Spinal cord (tissue), 10 donors: ENCODE results near the gene LCN15. TPM values are rescaled to one million over a fixed set of nuclear protein-coding genes. Genes with fewer than 3 reads are reported as not detected.

Experiments used
- DNase-seq, 6 donors: peaks; one replicate each; pipeline versions ENCODE4 v3.0.0 to v3.0.0-alpha.2; 2013 to 2015; ENCODE audit warnings: low spot score in 6 of 6, low read depth in 4 of 6
- H3K27ac ChIP-seq: one replicate; pipeline ENCODE4 v1.5.1; 2013; ENCODE audit warnings: low read depth, low read length, control low read depth
- H3K27me3 ChIP-seq: one replicate; pipeline ENCODE4 v1.6.1; 2013; ENCODE audit warnings: low read length; ENCODE audit not compliant: control insufficient read depth, insufficient read depth
- H3K36me3 ChIP-seq: one replicate; pipeline ENCODE4 v1.6.1; 2013; ENCODE audit warnings: low read length; ENCODE audit not compliant: control insufficient read depth, insufficient read depth
- H3K4me1 ChIP-seq: one replicate; pipeline ENCODE4 v1.6.1; 2013; ENCODE audit warnings: low read length; ENCODE audit not compliant: control insufficient read depth, insufficient read depth
- H3K4me3 ChIP-seq: one replicate; pipeline ENCODE4 v1.5.1; 2013; ENCODE audit warnings: low read depth, low read length, control low read depth
- H3K9me3 ChIP-seq: one replicate; pipeline ENCODE4 v1.6.1; 2013; ENCODE audit warnings: low read length; ENCODE audit not compliant: control insufficient read depth, insufficient read depth
- WGBS: methylation state at CpG from one replicate; pipeline ENCODE4 v1.1.5; 2013; ENCODE audit warnings: missing lambda C conversion rate; ENCODE audit not compliant: insufficient coverage; 5-methylcytosine and 5-hydroxymethylcytosine counted together
- polyA plus RNA-seq, 2 donors: library from polyadenylated mRNA; unstranded; fragments of 120-200 nt; gene quantifications; one replicate each; pipeline ENCODE4 v1.2.1, GENCODE V29; 2013; ENCODE audit not compliant: insufficient read length in 2 of 2
- total RNA-seq, 2 donors: library from RNA; depleted of rRNA in 1 of 2; stranded (reverse); fragments of 120-200 nt in 1 of 2; fragments of >200 nt in 1 of 2; gene quantifications; one replicate each; pipeline versions ENCODE4 v1.2.3 to v1.2.4, GENCODE V29; 2013 to 2014
- donor health status: healthy.

LCN15 gene
- total and polyA plus RNA-seq, 4 donors: 0.14 TPM; not detected in 3

DNA sequence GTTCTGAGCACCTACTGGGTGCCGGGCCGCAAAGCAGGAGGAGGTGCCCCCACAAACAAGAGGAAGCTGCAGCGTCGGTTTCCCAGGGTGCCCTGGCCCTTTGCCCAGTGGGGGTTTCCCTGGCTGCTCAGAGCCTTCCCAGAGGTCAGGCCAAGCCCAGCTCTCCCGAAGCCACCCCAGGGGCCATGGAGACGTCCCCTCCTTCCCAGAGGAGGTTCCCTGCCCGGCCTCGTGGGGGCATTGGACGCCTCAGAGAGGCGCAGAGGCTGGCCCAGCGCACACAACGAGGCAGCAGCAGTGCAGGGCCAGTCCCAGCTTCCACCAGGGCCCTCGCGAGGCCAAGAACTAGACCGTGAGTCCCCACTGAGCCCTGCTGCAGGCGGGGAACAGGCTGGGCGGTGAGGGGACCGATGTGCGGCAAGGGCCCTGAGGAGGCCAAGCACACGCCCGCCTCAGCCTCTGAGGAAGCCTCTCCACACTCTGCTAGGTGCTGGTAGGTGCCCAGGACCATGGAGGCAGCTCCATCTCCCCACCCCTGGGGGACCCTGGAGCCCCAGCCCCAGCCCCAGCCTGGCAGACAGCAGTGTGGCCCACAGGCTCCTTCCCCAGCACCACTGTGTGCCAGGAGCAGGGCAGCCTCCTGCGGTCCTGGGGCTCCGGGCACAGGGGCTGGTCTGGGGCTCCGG is 45.0 kb downstream of the LCN15 start:
- H3K36me3 ChIP-seq: peaks cover 99% of the 10 kb centered on the region
- no peak for DNase-seq
- no peak overlapping the region for H3K4me3 ChIP-seq
- WGBS: 56% methylated on average over 21 of the region's 24 CpGs
- H3K9me3 ChIP-seq: no peaks in the 10 kb centered on the region
- H3K27me3 ChIP-seq: no peaks in the 10 kb centered on the region
- H3K4me1 ChIP-seq: peaks cover 47% of the 10 kb centered on the region
- no peak overlapping the region for H3K27ac ChIP-seq

DNA sequence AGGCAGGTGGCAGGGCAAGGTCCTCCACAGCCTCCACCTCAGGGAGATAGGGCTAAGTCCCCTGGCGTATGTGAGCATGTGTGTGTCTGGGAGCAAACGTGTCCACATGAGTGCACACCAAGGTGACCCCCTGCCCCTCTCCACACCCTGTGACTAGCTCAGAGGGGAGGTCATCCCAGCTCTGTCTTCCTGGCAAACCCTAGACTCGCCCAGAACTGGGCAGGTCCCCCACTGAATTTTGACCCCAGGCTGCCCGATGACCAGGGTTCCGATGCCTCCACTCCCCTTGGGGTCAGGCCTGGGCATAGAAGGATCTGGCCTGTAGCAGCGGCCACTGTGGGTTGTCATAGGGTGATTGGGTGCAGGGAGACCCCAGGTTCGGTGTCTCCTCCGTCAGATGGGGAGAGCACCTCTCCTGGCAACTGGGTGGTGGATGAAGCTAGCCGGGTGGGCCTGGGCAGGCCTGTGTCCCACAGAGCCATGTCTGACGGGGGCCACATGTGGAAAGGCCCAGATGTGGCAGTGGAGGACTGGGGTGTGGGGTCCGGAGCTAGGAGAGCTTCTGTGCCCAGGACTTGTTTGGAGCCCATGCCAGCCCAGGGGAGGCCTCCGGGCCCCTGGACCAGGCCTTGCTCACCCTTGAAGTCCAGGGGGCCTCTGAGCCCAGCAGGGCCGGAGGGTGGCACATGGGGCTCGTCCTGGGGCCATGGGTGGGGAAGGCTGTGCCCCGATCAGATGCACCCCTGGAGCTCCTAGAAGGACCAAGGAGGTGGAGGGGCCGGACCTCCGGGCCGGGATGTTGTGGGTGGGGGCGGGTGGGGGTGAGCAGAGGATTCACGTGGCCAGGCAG is 45.7 kb downstream of the LCN15 start:
- Histone ChIP-seq H3K27ac (no peak overlapping the region), H3K36me3 (peaks cover 99% of the 10 kb centered on the region), H3K9me3 (no peaks in the 10 kb centered on the region), H3K4me3 (no peak overlapping the region), H3K4me1 (peaks cover 55% of the 10 kb centered on the region), H3K27me3 (no peaks in the 10 kb centered on the region)
- DNase-seq: no peak
- 83% methylated on average over 18 of the region's 20 CpGs for WGBS

- DNase-seq: no peak
- H3K27me3 ChIP-seq: no peaks in the 10 kb centered on the region
- H3K27ac ChIP-seq: no peak overlapping the region
- H3K4me1 ChIP-seq: peaks cover 60% of the 10 kb centered on the region
- no peaks in the 10 kb centered on the region for H3K9me3 ChIP-seq
- 81% methylated on average over 8 of the region's 16 CpGs for WGBS
- H3K36me3 ChIP-seq: peaks cover 88% of the 10 kb centered on the region
- H3K4me3 ChIP-seq: no peak overlapping the region
These were observed 46.9 kb downstream of the LCN15 start for GRCh38 chr9:136717399-136717798.

DNA sequence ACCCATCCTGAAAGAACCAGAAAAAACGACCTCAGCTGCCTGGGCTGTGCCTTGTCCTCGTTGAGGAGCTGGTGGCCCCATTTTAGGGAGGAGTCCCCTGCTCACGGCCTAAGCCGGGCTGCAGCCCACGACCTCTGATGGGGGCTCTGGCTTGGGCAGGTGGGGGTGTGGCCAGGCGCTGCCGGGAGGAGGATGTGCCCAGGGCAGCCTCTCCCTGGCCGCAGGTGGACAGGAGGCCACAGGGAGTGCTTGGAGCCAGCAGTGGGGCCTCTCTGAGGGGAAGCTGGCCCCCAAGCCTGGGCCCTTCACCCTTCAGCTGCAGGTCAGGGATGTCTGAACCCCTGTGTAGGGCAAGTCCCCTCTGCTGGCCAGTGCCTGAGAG is 49.4 kb downstream of the LCN15 start:
- H3K27ac ChIP-seq: no peak overlapping the region
- no peaks in the 10 kb centered on the region for H3K9me3 ChIP-seq
- 59% methylated on average over 8 of the region's 8 CpGs for WGBS
- peaks cover 42% of the 10 kb centered on the region for H3K4me1 ChIP-seq
- H3K4me3 ChIP-seq: no peak overlapping the region
- H3K36me3 ChIP-seq: peaks cover 63% of the 10 kb centered on the region
- DNase-seq: no peak
- no peaks in the 10 kb centered on the region for H3K27me3 ChIP-seq

- H3K4me1 ChIP-seq: peaks cover 37% of the 10 kb centered on the region
- DNase-seq: no peak
- H3K9me3 ChIP-seq: no peaks in the 10 kb centered on the region
- H3K27me3 ChIP-seq: no peaks in the 10 kb centered on the region
- WGBS: 78% methylated on average over 14 of the region's 17 CpGs
- peaks cover 57% of the 10 kb centered on the region for H3K36me3 ChIP-seq
- H3K4me3 ChIP-seq: peak overlapping the region; percentile 62
- H3K27ac ChIP-seq: no peak overlapping the region
These were observed 50.0 kb downstream of the LCN15 start for GRCh38 chr9:136714096-136714892.

GRCh38 chr9:136713550-136713949 is 50.8 kb downstream of the LCN15 start:
- 22% methylated on average over 8 of the region's 8 CpGs for WGBS
- H3K27me3 ChIP-seq: no peaks in the 10 kb centered on the region
- H3K4me1 ChIP-seq: peaks cover 32% of the 10 kb centered on the region
- peak in 2 of 6 donors; percentile 32 to 72 for DNase-seq
- peaks cover 50% of the 10 kb centered on the region for H3K36me3 ChIP-seq
- no peaks in the 10 kb centered on the region for H3K9me3 ChIP-seq
- H3K4me3 ChIP-seq: peak overlapping the region; percentile 62
- H3K27ac ChIP-seq: peak overlapping the region; percentile 25

DNA sequence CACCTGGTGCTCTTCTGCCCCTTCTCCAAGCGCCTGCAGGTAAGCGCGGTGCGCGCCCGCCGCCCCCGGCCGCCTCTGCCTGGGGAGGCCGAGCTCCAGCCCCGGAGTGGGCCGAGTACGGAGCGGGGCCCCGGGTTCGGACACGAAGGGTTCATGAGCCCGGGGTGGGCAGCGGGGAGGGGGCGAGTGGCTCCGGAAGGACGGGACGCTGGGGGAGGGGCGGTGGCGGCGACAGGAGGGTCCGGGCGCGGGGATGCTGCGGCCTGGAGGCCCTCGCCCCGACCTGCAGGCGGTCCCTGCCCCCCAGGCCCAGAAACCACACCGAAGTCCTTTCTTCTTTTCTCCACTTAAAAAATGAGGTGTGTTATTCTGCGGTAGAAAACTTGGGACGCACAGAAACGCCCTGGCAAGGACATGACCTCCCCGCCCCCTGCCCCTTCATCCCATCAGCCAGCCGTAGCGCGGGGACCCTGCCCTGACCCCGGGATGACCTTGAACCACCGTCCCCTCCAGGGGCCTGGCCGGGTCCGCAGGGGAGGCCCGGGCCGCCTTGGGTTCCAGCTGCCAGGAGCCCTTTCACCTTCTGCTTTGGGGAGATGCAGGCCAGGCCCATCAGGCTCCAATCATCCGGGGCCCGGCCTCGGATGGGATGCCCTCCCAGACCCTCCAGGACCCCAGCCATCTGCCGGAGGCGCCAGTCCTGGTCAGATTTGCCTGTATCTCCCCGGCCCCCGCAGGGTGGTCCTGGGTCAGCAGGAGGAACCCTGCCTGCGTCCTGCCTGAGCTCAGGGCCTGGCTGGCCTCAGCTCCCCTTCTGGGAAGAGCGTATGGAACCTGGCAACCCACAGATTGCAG is 51.4 kb downstream of the LCN15 start:
- H3K27me3 ChIP-seq: no peaks in the 10 kb centered on the region
- peak in 2 of 6 donors; percentile 13 to 44 for DNase-seq
- H3K4me1 ChIP-seq: peaks cover 32% of the 10 kb centered on the region
- H3K27ac ChIP-seq: peak overlapping the region; percentile 25
- H3K36me3 ChIP-seq: peaks cover 44% of the 10 kb centered on the region
- H3K4me3 ChIP-seq: peak overlapping the region; percentile 62
- H3K9me3 ChIP-seq: no peaks in the 10 kb centered on the region
- 3% methylated on average over 46 of the region's 56 CpGs for WGBS

DNA sequence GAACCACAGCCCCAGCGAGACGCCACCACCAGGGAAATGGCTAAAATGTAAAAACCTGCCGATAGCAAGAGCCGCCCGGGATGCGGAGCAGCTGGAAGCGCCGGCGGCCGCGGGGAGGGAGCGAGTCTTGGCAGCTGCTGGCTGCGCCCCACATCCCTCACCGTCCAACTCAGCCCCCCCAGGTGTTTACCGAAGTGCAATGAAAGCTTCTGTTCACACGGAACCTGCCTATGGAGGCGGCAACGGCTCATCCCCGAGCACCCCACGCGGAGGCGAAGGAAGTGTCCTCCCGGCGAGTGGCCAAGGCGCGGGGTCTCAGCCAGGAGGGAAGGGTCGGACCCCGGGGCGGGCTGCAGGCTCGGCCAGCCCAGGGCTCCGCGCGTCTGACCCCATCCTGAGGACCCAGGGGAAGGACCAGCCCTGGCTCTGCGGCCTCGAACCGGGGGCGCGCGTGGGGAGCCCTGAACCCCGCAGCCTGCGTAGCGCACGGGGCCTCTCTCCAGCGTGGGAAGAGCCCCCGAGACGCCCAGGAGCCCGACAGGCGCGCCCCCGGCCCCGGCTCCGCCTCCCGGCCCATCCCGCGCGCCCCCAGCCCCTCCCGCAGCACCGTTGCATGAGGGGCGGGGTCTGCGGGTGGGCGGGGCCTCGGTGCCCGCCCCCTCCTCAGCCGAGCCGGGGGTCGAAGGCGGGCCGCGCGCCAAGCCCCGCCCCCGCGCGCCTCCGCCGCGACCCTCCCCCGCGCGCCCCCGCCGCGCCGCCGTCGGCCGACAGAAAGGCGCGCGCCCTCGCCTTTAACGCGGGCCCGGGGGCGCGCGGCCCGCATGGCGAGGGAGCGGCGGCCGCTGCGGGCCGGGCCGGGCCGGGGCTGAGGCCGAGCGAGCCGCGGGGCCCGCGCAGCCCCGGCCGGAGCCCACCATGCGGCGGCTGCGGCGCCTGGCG is 52.3 kb downstream of the LCN15 start, which contains the start of gene DIPK1B:
DIPK1B (plus strand) TSS at position 822 of the 939 bp plus-strand sequence; CDS start at position 916, 94 bp downstream.
- DNase-seq: peak in 4 of 6 donors; percentile 64 to 92 (median 86)
- Histone ChIP-seq H3K36me3 (peaks cover 35% of the 10 kb centered on the region), H3K4me1 (peaks cover 32% of the 10 kb centered on the region), H3K4me3 (peak within 1 kb of the TSS; percentile 62), H3K27ac (peak within 1 kb of the TSS; percentile 25), H3K9me3 (no peaks in the 10 kb centered on the region), H3K27me3 (no peaks in the 10 kb centered on the region)
- WGBS: under 1% methylated on average over 116 of the region's 119 CpGs
